ENCODE data around the gene ENPP1.

Gene ENPP1
- long read RNA-seq, donor 1, full-length matches to known transcripts = 1 of 1 reads
- long read RNA-seq, donor 1, partial matches to known transcripts = 0 of 1 reads
- long read RNA-seq, donor 1, other reads (novel, unspliced or antisense) = 0 of 1 reads
- long read RNA-seq, donor 2 = 0 reads
- long read RNA-seq, donor 3 = 0 reads
- long read RNA-seq, donor 4, full-length matches to known transcripts = 1 of 1 reads
- long read RNA-seq, donor 4, partial matches to known transcripts = 0 of 1 reads
- long read RNA-seq, donor 4, other reads (novel, unspliced or antisense) = 0 of 1 reads
- long read RNA-seq, donor 5, full-length matches to known transcripts = 1 of 1 reads
- long read RNA-seq, donor 5, partial matches to known transcripts = 0 of 1 reads
- long read RNA-seq, donor 5, other reads (novel, unspliced or antisense) = 0 of 1 reads
- long read RNA-seq, donor 6 = 0 reads
- long read RNA-seq, donor 7 = 0 reads
- long read RNA-seq, donor 8, partial matches to known transcripts = 0 of 1 reads
- long read RNA-seq, donor 8, other reads (novel, unspliced or antisense) = 0 of 1 reads

GRCh38 chr6:131807644-131808459 lies at the start of gene ENPP1:
ENPP1 (plus strand) TSS chr6:131808020; CDS start chr6:131808036, 16 bp downstream.
- DNase-seq = peak; percentile 82

- DNase-seq = no peak
These were observed 48.9 kb upstream of the ENPP1 start for GRCh38 chr6:131758920-131759319.

- DNase-seq = no peak
These were observed 46.6 kb upstream of the ENPP1 start for GRCh38 chr6:131761060-131761761.

- DNase-seq = no peak
These were observed 46.1 kb upstream of the ENPP1 start for GRCh38 chr6:131761762-131762067.

GRCh38 chr6:131762984-131763383 lies 44.8 kb upstream of the ENPP1 start:
- no peak for DNase-seq

- DNase-seq = no peak
These were observed 44.1 kb upstream of the ENPP1 start for GRCh38 chr6:131763749-131764148.

- DNase-seq = no peak
These were observed 43.5 kb upstream of the ENPP1 start for GRCh38 chr6:131764350-131764749.

- no peak for DNase-seq
These were observed 42.6 kb upstream of the ENPP1 start for GRCh38 chr6:131765081-131765803.

- DNase-seq = no peak
These were observed 42.0 kb upstream of the ENPP1 start for GRCh38 chr6:131765804-131766135.

GRCh38 chr6:131766631-131767030 lies 41.2 kb upstream of the ENPP1 start:
- DNase-seq = no peak

- no peak for DNase-seq
These were observed 38.9 kb upstream of the ENPP1 start for GRCh38 chr6:131768964-131769363.

- no peak for DNase-seq
These were observed 38.3 kb upstream of the ENPP1 start for GRCh38 chr6:131769385-131770141.

- DNase-seq = no peak
These were observed 37.0 kb upstream of the ENPP1 start for GRCh38 chr6:131770776-131771175.

GRCh38 chr6:131773284-131773950 lies 34.4 kb upstream of the ENPP1 start:
- no peak for DNase-seq

GRCh38 chr6:131775886-131776285 lies 31.9 kb upstream of the ENPP1 start:
- DNase-seq = no peak

- no peak for DNase-seq
These were observed 30.8 kb upstream of the ENPP1 start for GRCh38 chr6:131776985-131777384.

GRCh38 chr6:131778169-131778568 lies 29.7 kb upstream of the ENPP1 start:
- no peak for DNase-seq

- DNase-seq = no peak
These were observed 28.5 kb upstream of the ENPP1 start for GRCh38 chr6:131779304-131779703.

GRCh38 chr6:131780600-131780999 lies 27.2 kb upstream of the ENPP1 start:
- no peak for DNase-seq

- DNase-seq = no peak
These were observed 26.1 kb upstream of the ENPP1 start for GRCh38 chr6:131781687-131782086.

- no peak for DNase-seq
These were observed 25.1 kb upstream of the ENPP1 start for GRCh38 chr6:131782764-131783163.
